PC-3 (cell line): Measurements from ENCODE around the gene TBX6.

Experiments used
- CTCF ChIP-seq: fragments of 300-600 bp; sonication (generic); conservative IDR thresholded peaks from 2 replicates; pipeline ENCODE4 v1.5.1; 2017; ENCODE audit warnings: antibody characterized with exemption, low read depth, mild to moderate bottlenecking, low read length
- EZH2 ChIP-seq: fragments of 300-600 bp; sonication (generic); IDR thresholded peaks from one replicate; pipeline ENCODE4 v1.6.1; 2017; ENCODE audit warnings: antibody characterized with exemption, mild to moderate bottlenecking, low read length; ENCODE audit not compliant: unreplicated experiment

GRCh38 chr16:30127993-30128392 is 36.3 kb upstream of the TBX6 start:
- TF ChIP-seq CTCF (no peak), EZH2 (no peak)
